GM23338 (cell line): ENCODE data around the gene ZNF516. TPM values are rescaled to one million over a fixed set of nuclear protein-coding genes. Genes with fewer than 3 reads are reported as not detected.

Experiments
- ATAC-seq: fragments of 200-7000 bp; cut with Tn5 transposase; 3 replicates; pipeline ENCODE4 v1.9.1; 2020
- DNase-seq: peaks from one replicate; pipeline ENCODE4 v3.0.0-alpha.2; 2015; ENCODE audit warnings: low spot score
- H2AFZ ChIP-seq: fragments of 200-600 bp; sonication (generic); 2 replicates; pipeline ENCODE4 v1.8.0; 2016; ENCODE audit warnings: antibody characterized with exemption, mild to moderate bottlenecking, moderate library complexity
- H3F3A ChIP-seq: fragments of 200-600 bp; sonication (generic); replicated peaks from 2 replicates; pipeline ENCODE4 v1.8.0; 2017; ENCODE audit warnings: antibody characterized with exemption, mixed run types, low read depth
- H3K27ac ChIP-seq: fragments of 200-600 bp; sonication (generic); 2 replicates; pipeline ENCODE4 v1.6.1; 2016; ENCODE audit warnings: low read depth
- H3K27me3 ChIP-seq: fragments of 200-600 bp; sonication (generic); 2 replicates; pipeline ENCODE4 v1.8.0; 2016; ENCODE audit warnings: mild to moderate bottlenecking, mixed run types, moderate library complexity; ENCODE audit not compliant: insufficient read depth
- H3K36me3 ChIP-seq: fragments of 200-600 bp; sonication (generic); 2 replicates; pipeline ENCODE4 v1.8.0; 2016; ENCODE audit warnings: mild to moderate bottlenecking; ENCODE audit not compliant: insufficient read depth
- H3K4me1 ChIP-seq: fragments of 200-600 bp; sonication (generic); 2 replicates; pipeline ENCODE4 v1.8.0; 2016; ENCODE audit warnings: mild to moderate bottlenecking, moderate library complexity; ENCODE audit not compliant: insufficient read depth
- H3K4me2 ChIP-seq: fragments of 200-600 bp; sonication (generic); 2 replicates; pipeline ENCODE4 v1.7.1; 2017; ENCODE audit warnings: mixed run types
- H3K4me3 ChIP-seq: fragments of 200-600 bp; sonication (generic); 2 replicates; pipeline ENCODE4 v1.6.1; 2016; ENCODE audit warnings: mixed run types
- H3K79me2 ChIP-seq: fragments of 200-600 bp; sonication (generic); replicated peaks from 2 replicates; pipeline ENCODE4 v1.8.0; 2017; ENCODE audit warnings: mild to moderate bottlenecking; ENCODE audit not compliant: insufficient read depth
- H3K9me2 ChIP-seq: fragments of 200-600 bp; sonication (generic); 2 replicates; pipeline ENCODE4 v1.8.0; 2017; ENCODE audit not compliant: insufficient read depth
- H4K20me1 ChIP-seq: fragments of 200-600 bp; sonication (generic); replicated peaks from 2 replicates; pipeline ENCODE4 v1.8.0; 2017; ENCODE audit warnings: mild to moderate bottlenecking; ENCODE audit not compliant: insufficient read depth
- H3K27ac Mint-ChIP-seq: 2 replicates; pipeline ENCODE4 v1.8.0; 2020; ENCODE audit warnings: inconsistent platforms, mild to moderate bottlenecking, moderate library complexity, mixed read lengths
- H3K27me3 Mint-ChIP-seq: 3 replicates; pipeline ENCODE4 v1.8.0; 2022; ENCODE audit warnings: low read depth, mild to moderate bottlenecking, moderate library complexity, mixed read lengths, inconsistent platforms; ENCODE audit not compliant: insufficient read depth, poor library complexity
- H3K36me3 Mint-ChIP-seq: 3 replicates; pipeline ENCODE4 v1.8.0; 2021; ENCODE audit warnings: low read depth, mild to moderate bottlenecking, inconsistent platforms, moderate library complexity, mixed read lengths
- H3K4me1 Mint-ChIP-seq: 3 replicates; pipeline ENCODE4 v1.8.0; 2020; ENCODE audit warnings: mild to moderate bottlenecking, inconsistent platforms, mixed read lengths
- H3K4me3 Mint-ChIP-seq: 3 replicates; pipeline ENCODE4 v1.8.0; 2021; ENCODE audit warnings: moderate library complexity, mild to moderate bottlenecking, inconsistent platforms, mixed read lengths
- H3K9me3 Mint-ChIP-seq: 3 replicates; pipeline ENCODE4 v1.8.0; 2020; ENCODE audit warnings: moderate library complexity, mild to moderate bottlenecking, inconsistent platforms, mixed read lengths
- EZH2 ChIP-seq: fragments of 200-600 bp; sonication (generic); IDR thresholded peaks from one replicate; pipeline ENCODE4 v1.8.0; 2017; ENCODE audit warnings: antibody characterized with exemption, mild to moderate bottlenecking, low read depth; ENCODE audit not compliant: unreplicated experiment
- EZH2phosphoT487 ChIP-seq: fragments of 200-600 bp; sonication (generic); IDR thresholded peaks from one replicate; pipeline ENCODE4 v1.8.1; 2018; ENCODE audit warnings: antibody characterized with exemption; ENCODE audit not compliant: unreplicated experiment
- REST ChIP-seq: IDR thresholded peaks from one replicate; pipeline ENCODE4 v1.6.1; 2018; ENCODE audit warnings: antibody characterized with exemption; ENCODE audit not compliant: unreplicated experiment
- ZNF462 ChIP-seq: fragments of 250-450 bp; sonication (Bioruptor Pico); IDR thresholded peaks from 2 replicates; pipeline ENCODE4 v1.5.0; 2020; ENCODE audit warnings: mild to moderate bottlenecking, moderate library complexity
- polyA plus RNA-seq: library from polyadenylated mRNA; unstranded; fragments of >200 nt; fragmentation: Nextera tagmentation; extraction: Ambion mirVana; gene quantifications from 2 replicates; pipeline ENCODE4 v1.2.1, GENCODE V29; 2016
- total RNA-seq: library from RNA; depleted of rRNA; stranded (reverse); fragments of >200 nt; shearing (Covaris generic); gene quantifications from 2 replicates; pipeline ENCODE4 v1.2.3, GENCODE V29; 2014

ZNF516 gene
- total and polyA plus RNA-seq, 2 experiments from 2014 or later: 11.9 to 24.2 TPM

- no peak for TF ChIP-seq ZNF462
Observed at GRCh38 chr18:76455003-76455676, 39.9 kb downstream of the ZNF516 start (continued).

- peaks cover 57% of the 10 kb centered on the region for H3K4me1 ChIP-seq
- no peak overlapping the region for H3K4me3 Mint-ChIP-seq
- peaks cover 1% of the 10 kb centered on the region for H4K20me1 ChIP-seq
- TF ChIP-seq REST (no peak), ZNF462 (no peak), EZH2phosphoT487 (no peak), EZH2 (no peak)
Observed at GRCh38 chr18:76454418-76454817, 40.6 kb downstream of the ZNF516 start.

More at GRCh38 chr18:76454418-76454817, 40.6 kb downstream of the ZNF516 start:
- H3K4me3 ChIP-seq: no peak overlapping the region
- peaks cover 8% of the 10 kb centered on the region for H3K79me2 ChIP-seq
- H3K27ac ChIP-seq: no peak overlapping the region
- no peaks in the 10 kb centered on the region for H3K9me3 Mint-ChIP-seq
- H3K27ac Mint-ChIP-seq: no peak overlapping the region
- ATAC-seq (no peak), DNase-seq (no peak)
- H2AFZ ChIP-seq: no peak overlapping the region
- peaks cover 68% of the 10 kb centered on the region for H3K4me1 Mint-ChIP-seq
- H3K27me3 Mint-ChIP-seq: peaks cover 32% of the 10 kb centered on the region
- H3K36me3 Mint-ChIP-seq: no peaks in the 10 kb centered on the region
- H3K27me3 ChIP-seq: peaks cover 27% of the 10 kb centered on the region
- no peaks in the 10 kb centered on the region for H3K36me3 ChIP-seq
- H3K9me2 ChIP-seq: no peaks in the 10 kb centered on the region
- H3F3A ChIP-seq: 0 out of 2 replicates have a peak, but pooled peaks cover 7% of the 10 kb centered on the region
- H3K4me2 ChIP-seq: 0 out of 2 replicates have a peak overlapping the region, but pooled peaks have one; percentile 93
